AML-193 (cell line): Measurements from ENCODE around the gene TCHHL1.
A peak's percentile ranks its signal among the peaks of the same experiment; 100 is the strongest.
"Not testable (repeated sequence)": the region's sequence is repeated elsewhere in the genome, so short reads cannot be mapped to it uniquely, and the experiment has no call there.

Experiments
- DNase-seq, 2 experiments: peaks; one replicate each; lab custom pipeline; 2025; lab: John Stamatoyannopoulos, UW

TCHHL1 gene

DNA sequence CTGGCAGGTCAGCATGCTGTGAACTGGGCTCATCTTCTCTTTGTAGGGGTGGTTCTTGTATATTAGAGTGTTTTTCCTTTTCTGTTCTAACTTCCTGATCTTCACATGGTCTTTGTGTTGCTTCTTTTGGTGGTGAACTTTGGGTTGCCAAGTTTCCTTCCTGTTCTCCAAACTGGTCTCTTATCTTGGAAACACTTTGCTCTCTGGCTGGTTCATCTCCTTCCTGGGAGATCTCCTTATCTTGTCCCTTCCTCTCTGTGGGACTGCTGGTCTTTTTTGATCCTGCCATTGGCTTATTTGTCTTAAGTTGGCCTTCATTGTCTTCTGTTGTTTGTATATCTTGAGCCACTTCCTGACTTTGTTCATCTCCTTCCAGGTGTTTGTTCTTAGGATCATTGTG, 2.1 kb downstream of the TCHHL1 start:
- DNase-seq, result no peak

DNA sequence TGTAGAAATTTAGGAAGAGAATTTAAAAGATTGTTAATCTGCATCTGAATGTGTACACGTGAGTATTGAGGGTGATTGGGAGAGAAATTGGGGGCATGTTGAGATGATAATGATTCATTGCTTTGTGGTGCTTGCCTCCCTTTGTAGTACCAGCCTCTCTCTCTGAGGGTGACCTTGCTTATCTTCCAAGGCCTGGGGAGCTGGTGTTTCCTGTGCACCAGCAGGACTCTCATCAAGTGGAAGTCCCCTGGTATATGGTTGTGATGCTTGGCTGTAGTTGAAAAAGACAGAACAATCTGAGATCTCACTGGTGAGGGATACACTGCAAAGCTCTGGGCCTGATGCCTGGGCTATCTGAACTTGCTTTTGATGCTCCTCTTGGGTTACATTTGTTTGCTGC, 4.0 kb downstream of the TCHHL1 start:
- DNase-seq, result no peak

DNA sequence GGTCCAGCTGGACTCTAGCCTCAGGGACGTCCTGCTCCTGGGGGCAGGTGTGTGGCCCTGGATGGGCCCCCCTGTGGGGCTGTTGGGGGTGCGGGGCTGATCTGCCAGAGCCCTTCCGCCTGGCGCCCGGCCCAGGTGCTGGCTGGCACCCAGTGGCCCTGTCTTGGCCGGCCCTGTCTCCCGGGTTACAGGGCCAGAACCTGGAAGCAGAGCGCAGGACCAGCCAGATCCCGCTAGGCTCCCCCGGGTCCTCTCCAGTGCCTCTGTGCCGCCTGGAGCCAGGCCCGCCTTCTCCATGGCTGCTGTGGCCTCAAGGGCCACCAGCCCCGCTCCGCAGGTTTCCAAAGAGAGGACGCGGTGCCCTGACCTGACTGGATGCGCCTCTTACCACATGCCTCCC, 7.8 kb downstream of the TCHHL1 start:
- not testable (repeated sequence) for DNase-seq

DNA sequence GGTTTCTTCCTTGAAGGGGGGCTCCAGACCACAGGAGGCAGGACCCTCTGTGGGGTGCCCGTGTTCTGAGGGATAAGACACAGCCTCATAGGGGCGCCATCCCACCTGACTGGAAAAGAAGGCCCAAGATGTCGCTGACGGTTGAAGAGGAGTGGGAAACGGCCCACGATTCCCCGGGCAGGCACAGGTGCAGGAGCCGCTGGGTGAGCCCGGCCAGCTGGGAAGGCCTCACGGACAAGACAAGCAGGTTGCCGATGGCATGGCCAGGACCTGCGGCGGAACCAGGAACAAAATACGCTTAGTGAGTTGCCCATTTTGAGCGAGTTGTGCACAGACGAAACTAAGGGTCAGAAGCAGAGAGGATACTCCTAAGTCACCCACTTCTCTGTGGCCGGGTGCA, 8.4 kb downstream of the TCHHL1 start:
- not testable (repeated sequence) for DNase-seq

DNA sequence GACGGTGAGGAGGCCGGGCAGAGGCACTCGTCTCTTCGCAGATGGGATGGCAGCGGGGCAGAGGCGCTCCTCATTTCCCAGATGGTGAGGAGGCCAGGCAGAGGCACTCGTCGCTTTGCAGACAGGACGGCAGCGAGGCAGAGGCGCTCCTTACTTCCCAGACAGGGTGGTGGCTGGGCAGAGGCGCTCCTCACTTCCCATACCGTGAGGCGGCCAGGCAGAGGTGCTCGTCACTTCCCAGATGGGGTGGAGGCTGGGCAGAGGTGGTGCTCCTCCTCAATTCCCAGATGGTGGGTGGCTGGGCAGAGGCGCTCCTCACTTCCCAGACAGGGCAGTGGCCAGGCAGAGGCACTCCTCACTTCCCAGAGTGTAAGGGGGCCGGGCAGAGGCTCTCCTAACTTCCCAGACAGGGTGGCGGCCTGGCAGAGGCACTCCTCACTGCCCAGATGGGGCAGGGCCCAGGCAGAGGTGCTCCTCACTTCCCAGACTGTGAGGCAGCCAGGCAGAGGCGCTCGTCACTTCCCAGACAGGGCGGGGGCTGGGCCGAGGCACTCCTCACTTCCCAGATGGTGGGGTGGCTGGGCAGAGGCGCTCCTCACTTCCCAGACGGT, 9.9 kb downstream of the TCHHL1 start:
- no peak for DNase-seq

DNA sequence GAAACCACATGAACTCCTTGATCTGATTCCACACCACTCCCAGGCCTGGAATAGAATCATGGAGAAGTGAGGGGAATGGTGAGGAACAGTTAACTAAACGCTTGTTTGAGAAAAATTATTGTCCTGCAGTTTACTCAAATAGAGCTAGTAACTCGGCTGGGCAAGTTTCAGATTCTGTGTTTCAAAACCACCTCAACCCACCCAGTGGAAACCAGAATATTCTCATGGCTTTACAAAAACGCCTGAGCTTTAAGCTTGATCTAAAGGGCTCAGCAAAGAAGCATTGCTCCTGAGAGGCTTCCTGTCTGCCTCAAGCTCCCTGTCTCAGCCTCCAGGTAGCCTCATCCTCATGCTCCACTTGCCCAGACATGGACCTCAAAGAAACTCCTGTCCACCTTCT, 16.6 kb downstream of the TCHHL1 start:
- no peak for DNase-seq

DNA sequence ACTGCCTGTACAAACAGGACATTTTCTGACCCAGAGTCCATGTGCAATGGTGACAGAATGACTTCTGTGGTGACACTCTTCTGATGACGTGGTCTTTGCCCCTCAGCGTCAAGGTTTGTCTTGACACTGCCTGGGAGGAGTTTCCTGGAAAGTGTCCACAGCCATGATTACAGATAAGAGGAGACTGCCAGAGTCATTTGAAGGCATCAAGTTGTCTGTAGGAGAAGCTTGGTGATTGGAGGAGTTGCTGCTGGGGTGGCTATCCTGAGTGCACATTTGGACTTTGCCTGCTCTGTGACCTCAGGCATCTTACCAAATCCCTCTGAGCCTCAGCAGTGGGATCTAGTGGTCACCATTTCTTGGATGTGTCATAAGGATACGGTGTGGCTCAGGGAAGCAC, 17.7 kb downstream of the TCHHL1 start:
- DNase-seq, result no peak

DNA sequence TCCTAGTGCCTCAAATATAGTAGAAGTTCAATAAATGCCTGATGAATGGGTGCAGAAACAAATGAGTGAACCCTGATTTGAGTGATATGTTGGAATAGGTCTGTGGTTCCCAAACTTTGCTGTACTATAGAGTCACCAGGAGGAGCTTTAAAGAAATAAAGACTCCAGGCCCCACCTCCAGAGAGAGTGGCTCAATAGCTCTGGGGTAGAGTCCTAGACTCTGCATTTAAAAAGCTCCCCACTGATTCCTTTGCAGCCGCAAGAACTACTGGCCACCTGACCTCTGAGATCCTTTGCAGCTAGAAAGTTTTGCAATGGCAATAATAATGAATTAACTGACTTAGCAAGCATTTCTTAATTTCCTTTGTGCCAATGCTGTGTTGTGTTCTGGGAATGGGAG, 20.9 kb downstream of the TCHHL1 start:
- no peak for DNase-seq

DNA sequence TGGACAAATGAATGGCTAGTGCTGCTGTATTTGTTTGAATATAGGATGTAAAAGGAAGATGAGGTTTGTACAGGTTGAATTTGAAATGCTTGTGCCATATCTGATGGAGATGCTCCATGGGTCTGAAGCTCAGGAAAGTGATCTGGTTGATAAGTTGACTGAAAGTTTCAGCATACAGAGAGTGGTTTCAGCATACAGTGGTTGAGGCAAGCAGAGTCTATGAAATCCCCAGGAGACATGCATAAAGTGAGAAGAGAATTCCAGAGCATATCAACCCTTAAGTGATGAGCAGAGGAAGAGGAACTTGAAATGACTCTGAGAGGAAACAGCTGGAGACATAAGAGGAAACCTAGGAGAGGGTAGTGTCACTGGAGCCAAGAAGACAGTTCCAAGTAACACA, 21.7 kb downstream of the TCHHL1 start:
- peak in 1 of 2 experiments; percentile 19 for DNase-seq

DNA sequence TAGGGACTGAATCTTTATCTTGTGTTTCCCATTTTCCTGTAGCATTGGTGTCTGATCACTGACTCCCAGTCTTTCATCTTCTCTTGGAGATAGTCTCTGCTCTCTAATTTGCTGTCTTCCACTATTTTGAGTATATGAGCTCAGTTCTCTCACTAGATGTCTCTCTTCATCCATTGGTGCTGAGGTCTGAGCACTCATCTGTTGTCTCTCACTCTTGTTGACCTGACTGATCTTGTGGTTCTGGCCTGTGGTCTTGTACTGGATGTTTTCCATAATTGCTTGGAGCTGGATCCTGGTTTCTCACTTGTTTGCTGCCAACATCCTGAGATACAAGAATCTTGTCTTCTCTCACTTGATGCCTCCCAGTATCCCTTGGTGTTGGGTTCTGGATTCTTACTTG, 26.9 kb downstream of the TCHHL1 start:
- no peak for DNase-seq

DNA sequence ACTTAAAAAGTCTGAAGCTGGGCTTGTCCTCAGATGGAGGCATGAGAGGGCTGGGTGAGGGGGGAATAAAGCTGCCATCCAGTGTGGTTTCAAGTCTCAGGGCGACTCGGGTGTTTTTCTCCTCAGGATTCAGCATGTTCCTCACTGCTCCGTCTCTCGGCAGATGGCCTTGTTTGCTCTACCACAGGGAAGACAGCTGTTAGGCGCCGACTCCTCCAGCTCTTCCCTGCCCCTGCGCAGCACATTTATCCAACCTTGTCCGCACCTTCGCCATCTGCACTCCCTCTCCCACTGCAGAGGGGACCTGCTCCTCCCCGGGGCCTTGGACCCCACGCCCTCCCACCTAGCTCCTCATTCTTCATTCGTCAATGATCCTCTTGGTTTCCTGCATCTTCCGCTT, 35.5 kb downstream of the TCHHL1 start:
- no peak for DNase-seq

DNA sequence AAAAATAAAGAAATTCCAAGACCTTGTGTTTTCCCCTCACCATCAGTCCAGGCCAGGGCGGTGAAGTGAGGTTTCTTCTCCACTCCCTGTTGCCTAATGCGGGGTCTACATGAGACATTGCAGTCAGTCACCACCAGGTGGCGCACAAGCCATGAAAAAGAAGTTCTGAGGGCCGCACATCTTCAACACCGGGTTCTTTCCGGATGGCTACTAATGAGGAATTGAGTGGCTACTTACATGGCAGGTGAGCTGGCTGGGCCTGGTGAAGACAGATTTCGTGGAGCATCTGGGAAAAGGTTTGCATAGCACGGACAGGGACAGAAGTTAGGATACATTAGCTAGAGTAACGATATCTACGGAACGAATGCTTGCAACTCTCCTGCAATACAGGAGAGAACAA, 36.3 kb downstream of the TCHHL1 start:
- peak; percentile 59 to 72 for DNase-seq

DNA sequence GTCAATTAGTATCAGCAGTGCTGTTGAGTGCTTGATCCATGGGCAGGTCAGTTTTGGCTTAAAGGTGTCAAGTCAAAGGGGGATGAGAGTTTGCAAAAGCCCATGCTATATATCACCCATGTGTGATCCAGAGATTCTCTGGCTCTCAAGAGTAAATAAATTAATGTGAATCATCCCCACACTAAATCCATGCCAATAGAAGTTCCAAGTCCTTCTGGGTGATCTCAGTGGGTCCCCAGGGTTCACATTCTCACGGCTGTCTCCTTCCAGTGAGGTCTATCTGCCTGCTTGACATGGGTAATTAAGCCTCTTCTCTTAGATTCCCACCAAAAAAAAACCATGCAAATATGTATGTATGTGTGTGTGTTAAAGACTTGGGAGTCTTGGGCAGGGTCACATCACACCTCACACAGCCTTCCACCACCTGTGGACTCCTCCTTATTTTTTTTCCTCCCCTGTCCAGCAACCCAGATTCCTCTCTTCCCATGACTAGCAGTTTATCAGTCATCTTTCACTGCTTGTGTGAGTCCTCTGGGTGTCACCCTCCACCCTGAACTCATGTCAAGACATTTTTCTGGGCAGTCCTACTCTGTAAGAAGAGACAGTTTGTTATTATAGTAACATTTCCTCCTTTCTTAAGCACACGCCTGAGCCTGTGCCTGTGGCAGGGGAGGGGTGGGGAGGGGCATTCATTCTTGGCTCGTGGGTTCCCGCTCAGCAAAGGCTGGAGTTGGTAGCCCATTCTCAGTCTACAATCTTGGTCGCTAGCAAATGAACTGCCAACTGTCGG, 37.8 kb downstream of the TCHHL1 start:
- no peak for DNase-seq

DNA sequence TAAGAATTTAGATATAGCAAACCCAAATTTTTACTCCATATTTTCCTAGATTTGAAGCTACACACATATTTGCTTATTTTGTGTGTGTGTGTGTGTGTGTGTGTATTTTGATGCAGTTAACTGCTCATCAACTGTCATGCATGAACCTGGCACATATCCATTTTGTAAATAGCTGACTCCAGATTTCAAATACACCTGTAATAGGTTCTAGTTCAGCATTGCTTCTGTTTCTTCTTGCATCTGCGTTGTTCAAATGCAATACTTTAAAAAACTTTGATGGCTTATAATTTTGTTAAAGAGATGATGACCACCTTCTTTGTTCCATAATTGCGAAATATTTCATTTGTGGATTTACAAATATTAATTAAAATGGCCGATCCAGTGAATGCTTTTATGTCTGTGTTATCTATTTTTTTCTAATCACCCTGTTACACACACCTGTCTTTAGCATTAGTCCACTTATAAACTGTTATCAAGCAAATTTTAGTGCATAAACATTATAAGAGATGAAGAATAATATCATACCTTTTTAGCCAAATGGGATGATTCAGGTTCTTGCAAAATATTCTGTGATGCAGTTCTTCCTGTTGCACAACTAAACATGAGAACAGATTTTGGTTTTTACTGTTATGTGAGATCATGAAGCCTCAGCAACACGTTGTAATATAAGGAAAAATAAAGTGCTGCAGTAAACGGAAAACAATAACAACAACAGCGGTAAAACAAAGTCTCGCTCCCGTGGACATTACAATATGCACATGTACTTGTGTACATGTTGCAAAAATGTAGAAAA, 39.4 kb downstream of the TCHHL1 start:
- peak; percentile 49 to 66 for DNase-seq

DNA sequence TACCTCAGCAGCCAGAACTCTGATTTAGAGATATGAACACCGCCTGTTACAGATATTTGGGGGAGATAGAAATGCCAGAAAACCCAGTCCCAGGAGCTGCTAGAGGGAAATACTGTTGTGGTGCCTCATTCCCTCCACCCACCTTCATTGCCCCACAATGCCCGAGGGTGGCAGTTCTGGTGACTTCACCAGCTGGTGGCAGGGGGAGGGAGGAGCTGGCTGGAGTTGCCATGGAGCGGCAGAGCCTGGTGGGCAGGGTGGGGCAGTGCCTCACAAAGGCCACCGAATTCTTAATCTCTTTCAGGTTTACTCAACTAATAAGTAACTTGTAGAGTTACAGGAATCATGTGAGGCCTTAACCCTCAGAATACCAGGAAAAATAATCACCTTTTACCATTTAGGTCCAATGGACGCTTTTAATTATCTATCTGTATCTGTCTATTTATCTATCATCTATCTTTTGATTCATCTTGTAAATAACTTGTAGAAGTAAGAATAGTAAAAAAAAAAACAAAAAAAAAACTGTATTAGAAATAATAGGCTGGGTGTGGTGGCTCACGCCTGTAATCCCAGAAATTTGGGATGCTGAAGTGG, 40.4 kb downstream of the TCHHL1 start:
- DNase-seq, result peak; percentile 80 to 81

DNA sequence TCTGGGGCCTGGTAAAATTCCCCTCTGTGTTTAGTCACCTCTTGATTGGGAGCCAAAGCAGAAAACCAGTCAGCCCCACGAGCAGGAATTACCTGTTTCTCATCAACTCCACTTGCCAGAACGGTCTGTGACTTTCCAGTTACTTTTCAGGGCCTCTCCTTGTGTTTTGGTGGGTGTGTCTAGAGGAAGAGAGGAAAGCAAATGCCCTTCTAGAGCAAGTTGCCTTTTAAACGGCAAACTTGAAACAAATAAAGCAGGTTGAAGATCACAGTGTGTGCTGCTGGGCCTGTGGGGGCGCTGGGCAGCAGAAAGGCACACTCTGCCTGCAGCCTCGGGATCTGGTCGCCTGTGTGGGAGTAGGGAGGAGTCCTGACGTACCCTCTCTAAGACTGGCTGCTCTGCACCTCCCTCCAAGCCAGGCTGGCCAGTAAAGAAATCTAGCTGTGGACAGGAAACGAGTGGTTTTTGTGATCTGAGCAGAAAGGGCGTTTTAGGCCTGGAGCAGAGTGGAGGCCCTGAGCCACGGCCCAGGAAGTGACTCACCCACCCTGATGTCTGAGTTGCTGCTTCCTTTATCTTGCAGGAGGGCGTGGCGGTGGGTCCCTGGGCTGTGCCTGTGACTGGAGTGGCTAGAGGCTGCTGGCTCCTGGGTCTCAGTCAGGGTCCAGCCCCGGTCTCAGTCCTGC, 41.0 kb downstream of the TCHHL1 start:
- peak; percentile 98 to 99 for DNase-seq

DNA sequence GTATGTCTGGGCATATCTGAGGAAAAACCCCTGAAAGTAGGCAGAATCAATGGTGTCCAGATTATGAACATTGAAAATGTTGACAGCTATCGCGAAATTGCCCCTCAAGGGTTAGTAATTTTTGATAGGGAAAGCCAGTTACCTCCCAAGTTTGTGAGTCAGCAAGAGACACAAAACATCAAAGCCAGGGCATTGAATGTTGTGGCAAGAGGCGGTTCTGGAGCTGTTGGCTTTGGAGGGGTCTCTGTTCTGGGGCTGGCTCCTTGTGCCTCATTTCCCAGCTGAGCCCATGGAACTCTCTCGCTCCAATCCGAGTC, 41.5 kb downstream of the TCHHL1 start:
- DNase-seq, result no peak

DNA sequence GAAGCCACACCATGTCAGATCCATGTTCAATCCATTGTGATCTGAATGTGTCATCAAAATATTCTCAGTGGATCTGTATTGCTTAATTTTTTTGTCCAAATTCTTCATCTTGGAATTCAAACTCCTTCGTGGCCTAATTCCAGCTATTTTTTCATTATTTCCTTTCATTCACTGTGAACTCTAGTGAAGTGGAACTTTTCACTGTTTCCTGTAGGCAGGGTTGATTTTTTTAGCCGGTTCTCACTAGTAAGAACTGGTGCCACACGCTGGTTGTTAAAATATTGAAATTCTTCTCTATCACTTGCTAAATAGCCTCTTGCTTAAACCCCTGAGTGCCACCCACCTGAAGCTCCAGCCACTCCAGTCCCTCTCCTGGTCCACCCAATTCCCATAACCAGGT, 44.5 kb downstream of the TCHHL1 start:
- DNase-seq, result no peak

DNA sequence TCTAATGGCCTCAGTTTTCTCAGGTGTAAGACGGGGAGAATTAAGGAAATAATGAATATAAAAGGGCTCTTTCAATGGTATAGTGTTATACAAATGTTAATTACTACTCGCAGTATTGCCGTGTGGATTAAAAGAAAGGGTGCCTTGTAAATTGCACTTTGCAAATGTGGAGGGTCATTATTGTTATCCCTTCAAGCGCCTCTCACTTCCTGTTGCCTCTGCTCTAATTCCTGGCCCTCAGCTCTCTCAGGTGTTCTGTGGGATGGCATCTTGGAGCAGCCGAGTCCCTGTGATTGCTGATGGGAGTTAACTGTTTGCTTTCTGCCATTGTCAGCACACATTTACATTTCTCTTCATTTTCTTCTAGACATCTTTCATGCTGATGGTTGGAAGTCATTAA, 45.0 kb downstream of the TCHHL1 start:
- DNase-seq, result no peak

DNA sequence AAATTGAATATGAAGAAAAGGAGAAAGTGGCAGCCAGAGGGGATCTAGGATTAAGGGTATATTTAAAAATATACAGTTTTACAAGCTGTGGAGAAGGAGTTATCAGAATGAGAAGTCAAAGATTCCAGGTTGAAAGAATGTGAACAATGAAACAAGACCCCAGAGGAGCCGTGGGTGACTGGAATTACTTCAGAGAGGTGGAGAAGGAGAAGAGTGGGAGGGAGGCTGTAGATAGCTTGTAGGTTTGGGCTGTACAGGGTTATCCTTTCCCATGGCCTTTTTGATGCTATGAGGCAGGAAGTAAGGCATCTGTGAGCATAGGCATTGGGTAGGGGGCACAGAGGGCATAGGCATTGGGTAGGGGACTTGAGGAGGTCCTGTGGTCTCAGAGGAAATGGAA, 46.8 kb downstream of the TCHHL1 start:
- no peak for DNase-seq

DNA sequence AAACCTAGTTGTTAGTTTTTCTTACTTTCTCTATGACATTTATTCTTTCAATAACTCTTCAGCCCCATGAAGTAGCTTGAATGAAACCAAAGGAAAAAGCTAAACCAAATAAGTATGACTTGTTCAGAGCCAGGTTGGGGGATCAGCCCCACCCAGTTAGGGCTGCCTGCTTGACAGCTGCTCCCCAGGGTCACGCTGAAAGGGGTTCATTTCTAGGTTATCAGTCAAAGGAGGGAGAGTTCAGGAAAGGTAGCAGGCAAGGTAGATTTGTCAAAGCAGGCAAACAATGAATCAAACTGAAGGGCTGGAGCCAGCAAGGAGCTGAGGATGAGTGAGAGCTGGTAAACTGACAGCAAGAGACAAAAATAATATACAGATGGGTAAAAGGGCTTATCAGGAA, 49.0 kb downstream of the TCHHL1 start:
- no peak for DNase-seq

DNA sequence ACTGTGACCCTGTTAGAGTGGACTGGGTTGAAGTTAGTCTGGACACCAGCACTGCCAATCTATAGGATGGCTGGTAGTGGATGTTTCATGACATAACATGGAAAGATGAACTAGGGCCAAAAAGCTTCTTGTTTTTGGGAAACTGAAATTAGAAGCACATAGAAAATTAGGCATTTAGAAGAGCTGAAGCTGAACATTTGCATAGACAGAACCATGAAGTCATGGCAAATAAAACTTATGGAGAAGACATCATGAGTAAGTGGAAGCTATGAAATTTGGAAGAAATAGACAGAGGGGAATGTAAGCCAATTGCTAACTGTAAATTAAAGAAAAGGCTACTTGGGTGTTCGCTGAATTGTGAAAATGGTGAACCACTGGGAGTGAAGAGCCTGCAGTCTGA, 49.4 kb downstream of the TCHHL1 start:
- DNase-seq, result no peak
